ENCODE results near the gene PRUNE2.

The PRUNE2 gene

GRCh38 chr9:76634356-76635054 lies 271.4 kb downstream of the PRUNE2 start:
- no peak for DNase-seq (ENCODE audit: extremely low read depth in 1 of 2, low read depth in 1 of 2)

- no peak for DNase-seq (ENCODE audit: extremely low read depth in 1 of 2, low read depth in 1 of 2)
Measured at GRCh38 chr9:76630916-76631315, 275.0 kb downstream of the PRUNE2 start.

- no peak for DNase-seq (ENCODE audit: extremely low read depth in 1 of 2, low read depth in 1 of 2)
Measured at GRCh38 chr9:76629205-76629990, 276.5 kb downstream of the PRUNE2 start.

- DNase-seq (ENCODE audit: extremely low read depth in 1 of 2, low read depth in 1 of 2), result no peak
Measured at GRCh38 chr9:76628155-76628554, 277.8 kb downstream of the PRUNE2 start.

GRCh38 chr9:76626980-76627379 lies 278.9 kb downstream of the PRUNE2 start:
- DNase-seq (ENCODE audit: extremely low read depth in 1 of 2, low read depth in 1 of 2), result no peak

- DNase-seq (ENCODE audit: extremely low read depth in 1 of 2, low read depth in 1 of 2), result no peak
Measured at GRCh38 chr9:76626141-76626540, 279.8 kb downstream of the PRUNE2 start.

GRCh38 chr9:76624391-76625048 lies 281.4 kb downstream of the PRUNE2 start:
- DNase-seq (ENCODE audit: extremely low read depth in 1 of 2, low read depth in 1 of 2), result no peak

- no peak for DNase-seq (ENCODE audit: extremely low read depth in 1 of 2, low read depth in 1 of 2)
Measured at GRCh38 chr9:76620996-76621395, 284.9 kb downstream of the PRUNE2 start.

- no peak for DNase-seq (ENCODE audit: extremely low read depth in 1 of 2, low read depth in 1 of 2)
Measured at GRCh38 chr9:76620581-76620980, 285.3 kb downstream of the PRUNE2 start.

- no peak for DNase-seq (ENCODE audit: extremely low read depth in 1 of 2, low read depth in 1 of 2)
Measured at GRCh38 chr9:76619640-76620039, 286.3 kb downstream of the PRUNE2 start.

GRCh38 chr9:76619197-76619596 lies 286.7 kb downstream of the PRUNE2 start:
- no peak for DNase-seq (ENCODE audit: extremely low read depth in 1 of 2, low read depth in 1 of 2)

GRCh38 chr9:76618762-76619161 lies 287.2 kb downstream of the PRUNE2 start:
- no peak for DNase-seq (ENCODE audit: extremely low read depth in 1 of 2, low read depth in 1 of 2)

- DNase-seq (ENCODE audit: extremely low read depth in 1 of 2, low read depth in 1 of 2), result no peak
Measured at GRCh38 chr9:76617497-76618175, 288.3 kb downstream of the PRUNE2 start.

- DNase-seq (ENCODE audit: extremely low read depth in 1 of 2, low read depth in 1 of 2), result no peak
Measured at GRCh38 chr9:76616780-76617179, 289.1 kb downstream of the PRUNE2 start.

GRCh38 chr9:76615177-76615603 lies 290.7 kb downstream of the PRUNE2 start:
- no peak for DNase-seq (ENCODE audit: extremely low read depth in 1 of 2, low read depth in 1 of 2)

GRCh38 chr9:76613974-76614373 lies 291.9 kb downstream of the PRUNE2 start:
- DNase-seq (ENCODE audit: extremely low read depth in 1 of 2, low read depth in 1 of 2), result no peak

GRCh38 chr9:76613150-76613781 lies 292.6 kb downstream of the PRUNE2 start:
- DNase-seq (ENCODE audit: extremely low read depth in 1 of 2, low read depth in 1 of 2), result no peak

- DNase-seq (ENCODE audit: extremely low read depth in 1 of 2, low read depth in 1 of 2), result no peak
Measured at GRCh38 chr9:76610011-76610352, 295.9 kb downstream of the PRUNE2 start.

- no peak for DNase-seq (ENCODE audit: extremely low read depth in 1 of 2, low read depth in 1 of 2)
Measured at GRCh38 chr9:76609285-76610010, 296.5 kb downstream of the PRUNE2 start.

- DNase-seq (ENCODE audit: extremely low read depth in 1 of 2, low read depth in 1 of 2), result no peak
Measured at GRCh38 chr9:76608575-76609273, 297.2 kb downstream of the PRUNE2 start.
